ENCODE data around the gene METAP1D. TPM values are rescaled to one million over a fixed set of nuclear protein-coding genes. Genes with fewer than 3 reads are reported as not detected.
"Not testable (repeated sequence)": the region's sequence is repeated elsewhere in the genome, so short reads cannot be mapped to it uniquely, and the experiment has no call there.

METAP1D gene
- total RNA-seq, 1 experiment from 2014 or later = 5.2 TPM

- Mint-ChIP-seq H3K27me3 (ENCODE audit: low read depth) (no peaks in the 10 kb centered on the region), H3K36me3 (ENCODE audit: insufficient read depth in 1 of 3, low read depth in 3 of 3) (peaks cover 0 to 4% (median 0%) of the 10 kb centered on the region in 3 experiments; a peak in 2 of 7 replicates), H3K4me3 (no peak overlapping the region), H3K27ac (no peak overlapping the region), H3K9me3 (no peaks in the 10 kb centered on the region), H3K4me1 (no peaks in the 10 kb centered on the region)
- no peak for DNase-seq
- H3K23ac ChIP-seq (ENCODE audit: insufficient read length, low read depth, low read length) = no peak overlapping the region
- no peak overlapping the region for H4K91ac ChIP-seq (ENCODE audit: insufficient read length, low read depth, low read length)
- H4K20me1 ChIP-seq (ENCODE audit: control insufficient read depth, insufficient read depth, insufficient read length) = no peaks in the 10 kb centered on the region
- H3K79me2 ChIP-seq (ENCODE audit: insufficient read depth, low read length) = no peaks in the 10 kb centered on the region
- H3T11ph ChIP-seq (ENCODE audit: low read length) = no peak overlapping the region
- H3K27me3 ChIP-seq (ENCODE audit: insufficient read depth, low read length) = no peaks in the 10 kb centered on the region
- no peak overlapping the region for H3K14ac ChIP-seq (ENCODE audit: insufficient read depth, low read length)
- H3K4me2 ChIP-seq (ENCODE audit: insufficient read depth, insufficient read length, low read length) = no peak overlapping the region
- no peak overlapping the region for H2BK5ac ChIP-seq (ENCODE audit: insufficient read length, low read length)
- TF ChIP-seq, protein P1, sequence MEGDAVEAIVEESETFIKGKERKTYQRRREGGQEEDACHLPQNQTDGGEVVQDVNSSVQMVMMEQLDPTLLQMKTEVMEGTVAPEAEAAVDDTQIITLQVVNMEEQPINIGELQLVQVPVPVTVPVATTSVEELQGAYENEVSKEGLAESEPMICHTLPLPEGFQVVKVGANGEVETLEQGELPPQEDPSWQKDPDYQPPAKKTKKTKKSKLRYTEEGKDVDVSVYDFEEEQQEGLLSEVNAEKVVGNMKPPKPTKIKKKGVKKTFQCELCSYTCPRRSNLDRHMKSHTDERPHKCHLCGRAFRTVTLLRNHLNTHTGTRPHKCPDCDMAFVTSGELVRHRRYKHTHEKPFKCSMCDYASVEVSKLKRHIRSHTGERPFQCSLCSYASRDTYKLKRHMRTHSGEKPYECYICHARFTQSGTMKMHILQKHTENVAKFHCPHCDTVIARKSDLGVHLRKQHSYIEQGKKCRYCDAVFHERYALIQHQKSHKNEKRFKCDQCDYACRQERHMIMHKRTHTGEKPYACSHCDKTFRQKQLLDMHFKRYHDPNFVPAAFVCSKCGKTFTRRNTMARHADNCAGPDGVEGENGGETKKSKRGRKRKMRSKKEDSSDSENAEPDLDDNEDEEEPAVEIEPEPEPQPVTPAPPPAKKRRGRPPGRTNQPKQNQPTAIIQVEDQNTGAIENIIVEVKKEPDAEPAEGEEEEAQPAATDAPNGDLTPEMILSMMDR (conservative IDR thresholded peaks at IDR 0.05) = no peak
- no peak overlapping the region for H2AK5ac ChIP-seq (ENCODE audit: insufficient read length, low read length)
- H2AFZ ChIP-seq (ENCODE audit: low read length) = no peak overlapping the region
- no peaks in the 10 kb centered on the region for H3K4me1 ChIP-seq (ENCODE audit: insufficient read depth, low read length)
- no peak overlapping the region for H3K4ac ChIP-seq (ENCODE audit: low read depth, low read length)
- no CpG with 5 or more reads among the region's 4 CpGs for WGBS (ENCODE audit: extremely low coverage, insufficient read length, low lambda C conversion rate)
- no peak overlapping the region for H3K56ac ChIP-seq (ENCODE audit: insufficient read length, low read depth, low read length)
- no peak overlapping the region for H4K5ac ChIP-seq (ENCODE audit: insufficient read length, low read depth, low read length)
- no peak overlapping the region for H2BK20ac ChIP-seq (ENCODE audit: low read depth, low read length, poor library complexity, severe bottlenecking)
- H3K27ac ChIP-seq (ENCODE audit: insufficient read length, low read depth, low read length) = peak overlapping the region; percentile 10
- no peaks in the 10 kb centered on the region for H3K9me3 ChIP-seq (ENCODE audit: control insufficient read depth, low read depth, low read length)
- no peak overlapping the region for H2BK15ac ChIP-seq (ENCODE audit: low read depth, low read length)
- no peak overlapping the region for H4K8ac ChIP-seq (replicated peaks; ENCODE audit: insufficient read length, low read depth, low read length)
- H3K79me1 ChIP-seq (ENCODE audit: insufficient read depth, low read depth, low read length, poor library complexity, severe bottlenecking) = no peaks in the 10 kb centered on the region
- no peak overlapping the region for H2BK120ac ChIP-seq (ENCODE audit: low read depth, low read length, poor library complexity, severe bottlenecking)
- no peak overlapping the region for H3K9ac ChIP-seq (ENCODE audit: extremely low read depth, insufficient read length, low read length)
- H2BK12ac ChIP-seq (ENCODE audit: insufficient read length, low read depth, low read length) = no peak overlapping the region
- H3K23me2 ChIP-seq (ENCODE audit: insufficient read length, low read depth, low read length, poor library complexity, severe bottlenecking) = no peaks in the 10 kb centered on the region
- H3K18ac ChIP-seq (ENCODE audit: insufficient read length, low read depth, low read length) = no peak overlapping the region
Measured at GRCh38 chr2:172066394-172066886, 66.7 kb downstream of the METAP1D start.

- not testable (repeated sequence) for H3K9me3 ChIP-seq (ENCODE audit: control insufficient read depth, low read depth, low read length); H2BK5ac ChIP-seq (ENCODE audit: insufficient read length, low read length); H3K79me2 ChIP-seq (ENCODE audit: insufficient read depth, low read length); H3K9ac ChIP-seq (ENCODE audit: extremely low read depth, insufficient read length, low read length); H4K91ac ChIP-seq (ENCODE audit: insufficient read length, low read depth, low read length); H3K4me3 Mint-ChIP-seq; H3K4me1 ChIP-seq (ENCODE audit: insufficient read depth, low read length); H3K79me1 ChIP-seq (ENCODE audit: insufficient read depth, low read depth, low read length, poor library complexity, severe bottlenecking); H3K56ac ChIP-seq (ENCODE audit: insufficient read length, low read depth, low read length); H2BK120ac ChIP-seq (ENCODE audit: low read depth, low read length, poor library complexity, severe bottlenecking); H4K20me1 ChIP-seq (ENCODE audit: control insufficient read depth, insufficient read depth, insufficient read length); H3K4me1 Mint-ChIP-seq; H3K36me3 Mint-ChIP-seq (ENCODE audit: insufficient read depth in 1 of 3, low read depth in 3 of 3); DNase-seq; H3K9me3 Mint-ChIP-seq; H3K14ac ChIP-seq (ENCODE audit: insufficient read depth, low read length); H3K27me3 ChIP-seq (ENCODE audit: insufficient read depth, low read length); H3K27me3 Mint-ChIP-seq (ENCODE audit: low read depth); H3K18ac ChIP-seq (ENCODE audit: insufficient read length, low read depth, low read length); H3K27ac Mint-ChIP-seq; H2BK20ac ChIP-seq (ENCODE audit: low read depth, low read length, poor library complexity, severe bottlenecking); H3K27ac ChIP-seq (ENCODE audit: insufficient read length, low read depth, low read length); H3K23me2 ChIP-seq (ENCODE audit: insufficient read length, low read depth, low read length, poor library complexity, severe bottlenecking); H3K4me2 ChIP-seq (ENCODE audit: insufficient read depth, insufficient read length, low read length); H4K8ac ChIP-seq (replicated peaks; ENCODE audit: insufficient read length, low read depth, low read length); H2AK5ac ChIP-seq (ENCODE audit: insufficient read length, low read length); H3T11ph ChIP-seq (ENCODE audit: low read length); H2BK12ac ChIP-seq (ENCODE audit: insufficient read length, low read depth, low read length); H2BK15ac ChIP-seq (ENCODE audit: low read depth, low read length); H4K5ac ChIP-seq (ENCODE audit: insufficient read length, low read depth, low read length); H3K23ac ChIP-seq (ENCODE audit: insufficient read length, low read depth, low read length); H3K4ac ChIP-seq (ENCODE audit: low read depth, low read length); H2AFZ ChIP-seq (ENCODE audit: low read length)
- WGBS (ENCODE audit: extremely low coverage, insufficient read length, low lambda C conversion rate) = no CpG with 5 or more reads among the region's 4 CpGs
Measured at GRCh38 chr2:172067905-172068304, 68.2 kb downstream of the METAP1D start.
